KMS-11 (cell line): Measurements from ENCODE around the gene AK9.

ENCODE experiments used
- H2AFZ ChIP-seq: fragments of 200-600 bp; sonication (generic); 2 replicates; pipeline ENCODE4 v1.6.1; 2016; ENCODE audit warnings: antibody characterized with exemption, mixed run types, low read depth
- H3K27ac ChIP-seq: fragments of 200-600 bp; sonication (generic); 2 replicates; pipeline ENCODE4 v1.6.1; 2016; ENCODE audit warnings: mild to moderate bottlenecking, mixed run types
- H3K27me3 ChIP-seq: fragments of 200-600 bp; sonication (generic); 2 replicates; pipeline ENCODE4 v1.6.1; 2017; ENCODE audit warnings: mild to moderate bottlenecking, low read depth, mixed run types, moderate library complexity; ENCODE audit not compliant: insufficient read depth
- H3K36me3 ChIP-seq: fragments of 200-600 bp; sonication (generic); 2 replicates; pipeline ENCODE4 v1.6.1; 2017; ENCODE audit warnings: mild to moderate bottlenecking, mixed run types; ENCODE audit not compliant: insufficient read depth
- H3K4me1 ChIP-seq: fragments of 200-600 bp; sonication (generic); 2 replicates; pipeline ENCODE4 v1.6.1; 2016; ENCODE audit warnings: mild to moderate bottlenecking, low read depth, mixed run types; ENCODE audit not compliant: poor library complexity, severe bottlenecking
- H3K4me2 ChIP-seq: fragments of 200-600 bp; sonication (generic); 2 replicates; pipeline ENCODE4 v1.7.0; 2016; ENCODE audit warnings: mild to moderate bottlenecking, mixed run types
- H3K4me3 ChIP-seq: fragments of 200-600 bp; sonication (generic); IDR thresholded peaks from 2 replicates; pipeline ENCODE4 v1.6.1; 2017; ENCODE audit warnings: low read depth, low read length, mixed read lengths; ENCODE audit not compliant: insufficient read depth
- H3K79me2 ChIP-seq: fragments of 200-600 bp; sonication (generic); 2 replicates; pipeline ENCODE4 v1.6.1; 2016; ENCODE audit warnings: low read depth, mixed run types; ENCODE audit not compliant: insufficient read depth
- H3K9ac ChIP-seq: fragments of 200-600 bp; sonication (generic); 2 replicates; pipeline ENCODE4 v1.6.1; 2016; ENCODE audit warnings: mild to moderate bottlenecking, mixed run types
- H4K20me1 ChIP-seq: fragments of 200-600 bp; sonication (generic); 2 replicates; pipeline ENCODE4 v1.6.1; 2016; ENCODE audit warnings: mild to moderate bottlenecking, mixed run types; ENCODE audit not compliant: insufficient read depth
- TF ChIP-seq, protein P1 (sequence below): fragments of 200-600 bp; sonication (generic); conservative IDR thresholded peaks from 2 replicates; pipeline ENCODE4 v1.6.1; 2017; ENCODE audit warnings: low read depth, mild to moderate bottlenecking, antibody characterized with exemption, low read length, moderate library complexity, mixed read lengths

Gene AK9

DNA sequence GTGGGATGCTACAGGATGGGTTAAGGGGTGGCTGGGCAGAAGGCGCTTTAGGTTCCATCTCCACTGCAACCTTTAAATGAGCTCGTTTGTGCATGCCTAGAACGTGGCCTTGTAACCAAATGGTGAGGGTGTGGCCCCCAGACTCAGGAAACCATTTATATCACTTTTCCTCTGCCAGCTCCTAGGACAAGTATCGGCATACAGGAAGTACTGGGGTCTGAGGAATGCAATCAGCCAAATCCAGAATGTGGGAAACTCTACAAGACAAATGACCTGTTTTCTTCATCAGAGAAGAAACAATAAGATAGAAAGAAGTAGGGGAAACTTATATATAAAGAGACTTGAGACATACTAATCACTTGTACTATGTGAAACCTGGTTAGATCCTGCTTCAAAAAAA lies 21.2 kb downstream of the AK9 start:
- no peak overlapping the region for H2AFZ ChIP-seq
- H3K4me2 ChIP-seq = no peak overlapping the region
- no peaks in the 10 kb centered on the region for H4K20me1 ChIP-seq
- no peak overlapping the region for H3K4me3 ChIP-seq
- no peaks in the 10 kb centered on the region for H3K27me3 ChIP-seq
- H3K4me1 ChIP-seq = no peaks in the 10 kb centered on the region
- H3K27ac ChIP-seq = no peak overlapping the region
- H3K9ac ChIP-seq = no peak overlapping the region
- H3K79me2 ChIP-seq = no peaks in the 10 kb centered on the region
- TF ChIP-seq, protein P1, sequence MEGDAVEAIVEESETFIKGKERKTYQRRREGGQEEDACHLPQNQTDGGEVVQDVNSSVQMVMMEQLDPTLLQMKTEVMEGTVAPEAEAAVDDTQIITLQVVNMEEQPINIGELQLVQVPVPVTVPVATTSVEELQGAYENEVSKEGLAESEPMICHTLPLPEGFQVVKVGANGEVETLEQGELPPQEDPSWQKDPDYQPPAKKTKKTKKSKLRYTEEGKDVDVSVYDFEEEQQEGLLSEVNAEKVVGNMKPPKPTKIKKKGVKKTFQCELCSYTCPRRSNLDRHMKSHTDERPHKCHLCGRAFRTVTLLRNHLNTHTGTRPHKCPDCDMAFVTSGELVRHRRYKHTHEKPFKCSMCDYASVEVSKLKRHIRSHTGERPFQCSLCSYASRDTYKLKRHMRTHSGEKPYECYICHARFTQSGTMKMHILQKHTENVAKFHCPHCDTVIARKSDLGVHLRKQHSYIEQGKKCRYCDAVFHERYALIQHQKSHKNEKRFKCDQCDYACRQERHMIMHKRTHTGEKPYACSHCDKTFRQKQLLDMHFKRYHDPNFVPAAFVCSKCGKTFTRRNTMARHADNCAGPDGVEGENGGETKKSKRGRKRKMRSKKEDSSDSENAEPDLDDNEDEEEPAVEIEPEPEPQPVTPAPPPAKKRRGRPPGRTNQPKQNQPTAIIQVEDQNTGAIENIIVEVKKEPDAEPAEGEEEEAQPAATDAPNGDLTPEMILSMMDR = no peak
- H3K36me3 ChIP-seq = no peaks in the 10 kb centered on the region

GRCh38 chr6:109662192-109662591 lies 28.8 kb downstream of the AK9 start:
- Histone ChIP-seq H3K27me3 (no peaks in the 10 kb centered on the region), H3K79me2 (no peaks in the 10 kb centered on the region), H3K9ac (no peak overlapping the region), H2AFZ (no peak overlapping the region), H4K20me1 (no peaks in the 10 kb centered on the region), H3K4me3 (no peak overlapping the region), H3K4me1 (no peaks in the 10 kb centered on the region), H3K36me3 (no peaks in the 10 kb centered on the region), H3K4me2 (no peak overlapping the region), H3K27ac (no peak overlapping the region)
- TF ChIP-seq, protein P1 = no peak

DNA sequence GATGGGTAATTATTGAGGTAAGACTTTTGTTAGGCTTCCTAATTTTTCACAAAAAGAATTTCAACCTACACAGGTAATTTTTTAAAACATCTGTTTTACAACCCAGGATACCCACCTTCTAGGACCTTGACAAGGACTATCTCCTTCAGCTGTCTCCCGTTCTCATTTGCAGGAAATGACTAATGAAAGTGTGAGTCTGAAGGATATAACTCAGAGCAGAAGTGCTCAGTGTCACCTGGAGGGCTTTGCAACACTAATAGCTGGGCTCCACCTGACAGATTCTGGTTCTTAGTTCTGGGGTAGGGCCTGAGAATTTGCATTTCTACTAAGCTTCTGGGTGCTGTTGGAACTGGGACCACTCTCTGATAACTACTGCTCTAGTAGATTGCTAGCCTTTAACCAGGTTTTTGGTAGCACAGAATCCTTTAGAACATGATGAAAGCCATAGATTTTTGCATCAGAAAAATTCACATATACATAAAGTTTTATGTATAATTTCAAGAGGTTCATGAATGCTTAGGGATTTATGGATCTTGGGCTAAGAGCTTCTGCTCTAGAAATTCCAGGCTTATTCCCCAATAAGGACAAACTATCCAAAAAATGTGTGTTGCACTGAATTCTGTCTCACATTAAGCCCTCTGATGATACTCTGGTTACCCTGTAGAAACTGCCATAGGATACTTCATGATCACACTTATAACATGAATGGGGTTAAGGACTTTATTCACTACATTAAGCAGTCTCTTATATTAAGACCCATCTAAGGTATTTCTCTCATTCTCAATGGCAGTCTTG lies 30.3 kb downstream of the AK9 start:
- H2AFZ ChIP-seq = no peak overlapping the region
- H3K9ac ChIP-seq = no peak overlapping the region
- no peak overlapping the region for H3K4me3 ChIP-seq
- no peaks in the 10 kb centered on the region for H3K79me2 ChIP-seq
- H4K20me1 ChIP-seq = no peaks in the 10 kb centered on the region
- TF ChIP-seq, protein P1 = no peak
- no peak overlapping the region for H3K27ac ChIP-seq
- H3K4me1 ChIP-seq = no peaks in the 10 kb centered on the region
- no peaks in the 10 kb centered on the region for H3K36me3 ChIP-seq
- no peak overlapping the region for H3K4me2 ChIP-seq
- H3K27me3 ChIP-seq = no peaks in the 10 kb centered on the region

DNA sequence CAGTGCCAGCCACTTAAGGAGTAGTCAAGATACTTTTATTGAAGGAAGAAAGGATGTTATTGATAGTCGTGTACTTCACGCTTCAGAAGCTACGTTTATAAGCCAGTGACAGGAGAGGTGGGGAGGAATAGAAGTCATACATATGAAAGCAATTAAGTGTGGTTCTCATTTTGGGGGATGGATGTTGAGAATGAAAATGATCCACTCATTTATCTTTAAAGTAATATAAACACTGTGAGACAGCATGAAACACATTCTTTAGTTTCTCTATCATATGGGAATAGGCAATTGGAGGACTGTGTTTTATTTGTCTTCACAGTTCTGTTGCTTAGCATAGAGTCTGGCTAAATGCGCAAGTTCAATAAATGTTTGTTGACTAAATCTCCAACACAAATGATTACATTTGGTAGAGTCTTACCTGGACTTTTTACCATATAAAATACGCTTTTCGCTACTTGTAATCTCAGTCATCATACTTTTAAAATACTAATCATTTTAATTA lies 35.2 kb downstream of the AK9 start:
- no peaks in the 10 kb centered on the region for H3K36me3 ChIP-seq
- no peak overlapping the region for H3K9ac ChIP-seq
- no peak overlapping the region for H3K4me2 ChIP-seq
- TF ChIP-seq, protein P1 = no peak
- H2AFZ ChIP-seq = no peak overlapping the region
- H3K4me3 ChIP-seq = no peak overlapping the region
- H4K20me1 ChIP-seq = no peaks in the 10 kb centered on the region
- H3K27me3 ChIP-seq = no peaks in the 10 kb centered on the region
- no peaks in the 10 kb centered on the region for H3K79me2 ChIP-seq
- H3K27ac ChIP-seq = no peak overlapping the region
- H3K4me1 ChIP-seq = no peaks in the 10 kb centered on the region
